ENCODE results near the gene JAM3. TPM values are rescaled to one million over a fixed set of nuclear protein-coding genes. Genes with fewer than 3 reads are reported as not detected.

Gene JAM3
- total and polyA plus RNA-seq, 10 of the 15 experiments (the other 5 are each of a cell fraction or from before 2014, with no cell fraction given): 0.04 to 1.1 (median 0.32) TPM; not detected in 1

DNA sequence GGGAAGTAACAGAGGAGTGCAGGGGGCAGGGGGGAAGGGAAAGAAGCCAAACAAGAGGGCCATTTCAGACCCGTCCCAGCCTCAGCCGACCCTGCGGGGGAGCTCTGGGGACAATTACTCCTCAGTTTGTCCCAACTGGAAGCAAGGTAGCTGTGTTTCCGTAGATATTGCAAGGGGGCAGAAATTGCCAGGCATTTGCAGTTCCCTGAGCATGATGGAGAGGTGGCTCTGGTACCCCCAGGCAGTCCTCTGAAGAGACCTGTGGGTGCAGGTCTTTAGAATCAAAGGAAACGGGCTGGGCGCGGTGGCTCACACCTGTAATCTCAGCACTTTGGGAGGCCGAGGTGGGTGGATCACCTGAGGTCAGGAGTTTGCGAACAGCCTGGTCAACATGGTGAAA is 13.8 kb upstream of the JAM3 start (continued):
- TF ChIP-seq, protein P1, sequence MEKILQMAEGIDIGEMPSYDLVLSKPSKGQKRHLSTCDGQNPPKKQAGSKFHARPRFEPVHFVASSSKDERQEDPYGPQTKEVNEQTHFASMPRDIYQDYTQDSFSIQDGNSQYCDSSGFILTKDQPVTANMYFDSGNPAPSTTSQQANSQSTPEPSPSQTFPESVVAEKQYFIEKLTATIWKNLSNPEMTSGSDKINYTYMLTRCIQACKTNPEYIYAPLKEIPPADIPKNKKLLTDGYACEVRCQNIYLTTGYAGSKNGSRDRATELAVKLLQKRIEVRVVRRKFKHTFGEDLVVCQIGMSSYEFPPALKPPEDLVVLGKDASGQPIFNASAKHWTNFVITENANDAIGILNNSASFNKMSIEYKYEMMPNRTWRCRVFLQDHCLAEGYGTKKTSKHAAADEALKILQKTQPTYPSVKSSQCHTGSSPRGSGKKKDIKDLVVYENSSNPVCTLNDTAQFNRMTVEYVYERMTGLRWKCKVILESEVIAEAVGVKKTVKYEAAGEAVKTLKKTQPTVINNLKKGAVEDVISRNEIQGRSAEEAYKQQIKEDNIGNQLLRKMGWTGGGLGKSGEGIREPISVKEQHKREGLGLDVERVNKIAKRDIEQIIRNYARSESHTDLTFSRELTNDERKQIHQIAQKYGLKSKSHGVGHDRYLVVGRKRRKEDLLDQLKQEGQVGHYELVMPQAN (conservative IDR thresholded peaks at IDR 0.05): no peak
- TF ChIP-seq CHD1 (IDR thresholded peaks at IDR 0.05; ENCODE audit: low read depth, low read length): no peak
- TF ChIP-seq, protein P2, sequence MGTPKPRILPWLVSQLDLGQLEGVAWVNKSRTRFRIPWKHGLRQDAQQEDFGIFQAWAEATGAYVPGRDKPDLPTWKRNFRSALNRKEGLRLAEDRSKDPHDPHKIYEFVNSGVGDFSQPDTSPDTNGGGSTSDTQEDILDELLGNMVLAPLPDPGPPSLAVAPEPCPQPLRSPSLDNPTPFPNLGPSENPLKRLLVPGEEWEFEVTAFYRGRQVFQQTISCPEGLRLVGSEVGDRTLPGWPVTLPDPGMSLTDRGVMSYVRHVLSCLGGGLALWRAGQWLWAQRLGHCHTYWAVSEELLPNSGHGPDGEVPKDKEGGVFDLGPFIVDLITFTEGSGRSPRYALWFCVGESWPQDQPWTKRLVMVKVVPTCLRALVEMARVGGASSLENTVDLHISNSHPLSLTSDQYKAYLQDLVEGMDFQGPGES (IDR thresholded peaks at IDR 0.05): no peak
- no peak for TF ChIP-seq RFX5 (IDR thresholded peaks at IDR 0.05; ENCODE audit: low read depth, low read length)
- TF ChIP-seq, protein P3, sequence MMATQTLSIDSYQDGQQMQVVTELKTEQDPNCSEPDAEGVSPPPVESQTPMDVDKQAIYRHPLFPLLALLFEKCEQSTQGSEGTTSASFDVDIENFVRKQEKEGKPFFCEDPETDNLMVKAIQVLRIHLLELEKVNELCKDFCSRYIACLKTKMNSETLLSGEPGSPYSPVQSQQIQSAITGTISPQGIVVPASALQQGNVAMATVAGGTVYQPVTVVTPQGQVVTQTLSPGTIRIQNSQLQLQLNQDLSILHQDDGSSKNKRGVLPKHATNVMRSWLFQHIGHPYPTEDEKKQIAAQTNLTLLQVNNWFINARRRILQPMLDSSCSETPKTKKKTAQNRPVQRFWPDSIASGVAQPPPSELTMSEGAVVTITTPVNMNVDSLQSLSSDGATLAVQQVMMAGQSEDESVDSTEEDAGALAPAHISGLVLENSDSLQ (IDR thresholded peaks at IDR 0.05): no peak
- no peak for TF ChIP-seq EZH2 (IDR thresholded peaks at IDR 0.05; ENCODE audit: borderline replicate concordance, control insufficient read depth, low read depth, low read length)
- no peak for TF ChIP-seq PAX8 (IDR thresholded peaks at IDR 0.05)

DNA sequence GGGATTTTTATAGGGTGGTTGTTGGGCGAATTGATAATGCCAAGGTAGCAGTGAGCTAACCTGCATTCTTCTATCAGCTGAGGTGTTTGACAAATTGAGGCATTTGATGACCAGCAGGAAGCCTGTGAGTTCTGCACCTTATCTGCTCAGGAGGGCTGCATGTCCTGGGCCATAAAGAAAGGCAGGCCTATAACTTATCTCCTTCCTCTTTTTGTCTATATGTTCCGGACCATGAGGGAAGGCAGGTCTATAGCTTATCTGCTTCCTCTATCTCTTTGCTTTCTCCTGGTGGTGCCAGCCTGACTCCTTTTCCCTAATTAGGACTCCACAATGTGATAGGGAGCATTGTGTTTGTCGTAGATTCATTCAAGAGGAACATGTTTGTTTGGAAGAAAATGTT is 8.6 kb upstream of the JAM3 start:
- Histone ChIP-seq H3K36me3 (ENCODE audit: control insufficient read depth in 2 of 2, insufficient read depth in 2 of 2, low read length in 1 of 2) (no peaks in the 10 kb centered on the region), H3K79me2 (ENCODE audit: control insufficient read depth, insufficient read depth, low read length) (no peaks in the 10 kb centered on the region), H4K20me1 (ENCODE audit: control insufficient read depth, insufficient read depth) (no peaks in the 10 kb centered on the region), H3K9ac (ENCODE audit: control insufficient read depth, insufficient read depth, low read length) (no peak overlapping the region), H3K9me3 (replicated peaks; ENCODE audit: control insufficient read depth, insufficient read depth, low read length) (no peaks in the 10 kb centered on the region), H3K27ac (ENCODE audit: control insufficient read depth, insufficient read depth) (no peak overlapping the region), H3K27me3 (replicated peaks in 1 of 2; ENCODE audit: control insufficient read depth in 2 of 2, insufficient read depth in 2 of 2, low read length in 1 of 2) (peaks cover 0 to 3% of the 10 kb centered on the region in 2 experiments; a peak in 2 of 4 replicates), H3K4me1 (ENCODE audit: control insufficient read depth, insufficient read depth, low read length) (no peaks in the 10 kb centered on the region), H2AFZ (ENCODE audit: control insufficient read depth, low read depth, low read length) (no peak overlapping the region), H3K4me2 (ENCODE audit: control insufficient read depth, insufficient read depth) (no peak overlapping the region), H3K4me3 (no peak overlapping the region)
- in situ Hi-C loops (cut with MboI) (no loop called here), intact Hi-C loops (cut with micrococcal nuclease; ENCODE audit: unreplicated experiment) (no loop called here)
- ATAC-seq: no peak
- SMC1A ChIA-PET (ENCODE audit: uncharacterized antibody, unreplicated experiment): interaction anchor here (1.0 kb wide), 1 partner anchor 12 kb away, joined by 3 read pairs; no protein-coding TSS in a partner anchor
- RAD21 ChIA-PET (ENCODE audit: unreplicated experiment): no interaction called here
- DNase-seq (ENCODE audit: low read depth, low spot score): no peak
- FAIRE-seq: no peak
- no TSS peak for BruUV-seq (replicated peaks)
- CTCF ChIA-PET: interaction anchor here (1.4 to 2.3 kb wide), 2 partner anchors 9 to 13 kb away, joined by 4 to 14 read pairs; no protein-coding TSS in a partner anchor
- WGBS (ENCODE audit: insufficient coverage, insufficient replicate concordance, low lambda C conversion rate, missing lambda C conversion rate): 18% methylated on average over 3 of the region's 3 CpGs
- POLR2A ChIA-PET: no interaction called here
- TF ChIP-seq ZNF622 (IDR thresholded peaks at IDR 0.05) (no peak), NFXL1 (IDR thresholded peaks at IDR 0.05; ENCODE audit: borderline replicate concordance) (no peak), MYB (IDR thresholded peaks at IDR 0.05; ENCODE audit: borderline replicate concordance, low read depth, low read length) (no peak), HDGF (IDR thresholded peaks at IDR 0.05) (no peak), KLF5 (IDR thresholded peaks at IDR 0.05; ENCODE audit: partially characterized antibody) (no peak), NR2C1 (IDR thresholded peaks at IDR 0.05) (no peak), SMAD1 (IDR thresholded peaks at IDR 0.05; ENCODE audit: low read depth, partially characterized antibody) (no peak), MTA2 (IDR thresholded peaks at IDR 0.05; ENCODE audit: low read depth) (no peak)
- TF ChIP-seq, protein P4, sequence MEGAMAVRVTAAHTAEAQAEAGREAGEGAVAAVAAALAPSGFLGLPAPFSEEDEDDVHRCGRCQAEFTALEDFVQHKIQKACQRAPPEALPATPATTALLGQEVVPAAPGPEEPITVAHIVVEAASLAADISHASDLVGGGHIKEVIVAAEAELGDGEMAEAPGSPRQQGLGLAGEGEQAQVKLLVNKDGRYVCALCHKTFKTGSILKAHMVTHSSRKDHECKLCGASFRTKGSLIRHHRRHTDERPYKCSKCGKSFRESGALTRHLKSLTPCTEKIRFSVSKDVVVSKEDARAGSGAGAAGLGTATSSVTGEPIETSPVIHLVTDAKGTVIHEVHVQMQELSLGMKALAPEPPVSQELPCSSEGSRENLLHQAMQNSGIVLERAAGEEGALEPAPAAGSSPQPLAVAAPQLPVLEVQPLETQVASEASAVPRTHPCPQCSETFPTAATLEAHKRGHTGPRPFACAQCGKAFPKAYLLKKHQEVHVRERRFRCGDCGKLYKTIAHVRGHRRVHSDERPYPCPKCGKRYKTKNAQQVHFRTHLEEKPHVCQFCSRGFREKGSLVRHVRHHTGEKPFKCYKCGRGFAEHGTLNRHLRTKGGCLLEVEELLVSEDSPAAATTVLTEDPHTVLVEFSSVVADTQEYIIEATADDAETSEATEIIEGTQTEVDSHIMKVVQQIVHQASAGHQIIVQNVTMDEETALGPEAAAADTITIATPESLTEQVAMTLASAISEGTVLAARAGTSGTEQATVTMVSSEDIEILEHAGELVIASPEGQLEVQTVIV (IDR thresholded peaks at IDR 0.05; ENCODE audit: borderline replicate concordance, partially characterized antibody): no peak
- TF ChIP-seq, protein P5, sequence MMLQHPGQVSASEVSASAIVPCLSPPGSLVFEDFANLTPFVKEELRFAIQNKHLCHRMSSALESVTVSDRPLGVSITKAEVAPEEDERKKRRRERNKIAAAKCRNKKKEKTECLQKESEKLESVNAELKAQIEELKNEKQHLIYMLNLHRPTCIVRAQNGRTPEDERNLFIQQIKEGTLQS (IDR thresholded peaks at IDR 0.05; ENCODE audit: borderline replicate concordance, extremely low read depth, low read depth, low read length): no peak

Measured in GM12878 (cell line).